Measurements from ENCODE around the gene PRKAR2B. TPM values are rescaled to one million over a fixed set of nuclear protein-coding genes. Genes with fewer than 3 reads are reported as not detected.

The PRKAR2B gene
- total and polyA plus RNA-seq, 2 of the 4 experiments (the other 2 are of a cell fraction), result 3.0 to 3.1 TPM

GRCh38 chr7:106994833-106995232, 49.7 kb upstream of the PRKAR2B start:
- no peak for ATAC-seq (ENCODE audit: low read depth)
- Histone ChIP-seq H3K27ac (ENCODE audit: insufficient read depth, low read length) (no peak overlapping the region), H3K56ac (ENCODE audit: extremely low read depth, insufficient read depth, low read length) (no peak overlapping the region), H3K14ac (replicated peaks; ENCODE audit: low read depth, low read length) (no peak overlapping the region), H2AK5ac (ENCODE audit: low read depth, low read length) (no peak overlapping the region), H3K9me3 (ENCODE audit: control insufficient read depth, insufficient read depth, low read length) (no peaks in the 10 kb centered on the region), H2BK5ac (ENCODE audit: low read depth, low read length, poor library complexity, severe bottlenecking) (no peak overlapping the region), H3K4me2 (ENCODE audit: low read depth, low read length) (no peak overlapping the region), H2BK120ac (ENCODE audit: low read depth, low read length) (no peak overlapping the region), H4K20me1 (ENCODE audit: insufficient read depth, low read length) (no peaks in the 10 kb centered on the region), H2AFZ (replicated peaks; ENCODE audit: low read length, poor library complexity) (no peak overlapping the region), H3K36me3 (ENCODE audit: control insufficient read depth, insufficient read depth, low read length) (no peaks in the 10 kb centered on the region), H3K4ac (ENCODE audit: low read depth, low read length) (no peak overlapping the region), H2BK15ac (ENCODE audit: low read depth, low read length) (no peak overlapping the region), H3K18ac (ENCODE audit: low read depth, low read length) (no peak overlapping the region), H3K9ac (ENCODE audit: low read depth, low read length) (no peak overlapping the region), H4K5ac (ENCODE audit: low read depth, low read length) (no peak overlapping the region), H3K79me1 (ENCODE audit: low read depth in 1 of 2, low read length in 2 of 2) (no peaks in the 10 kb centered on the region), H3K9me1 (ENCODE audit: insufficient read depth, low read length) (no peaks in the 10 kb centered on the region), H2AK9ac (replicated peaks; ENCODE audit: low read depth, low read length, poor library complexity) (no peak overlapping the region), H3K27me3 (ENCODE audit: control insufficient read depth, insufficient read depth, low read length) (peaks cover 2% of the 10 kb centered on the region; the same call in 1 of the 2 replicates), H3K23ac (ENCODE audit: low read depth, low read length) (no peak overlapping the region), H4K8ac (ENCODE audit: low read depth in 2 of 2, low read length in 2 of 2) (no peak overlapping the region), H3K4me3 (ENCODE audit: insufficient read depth, low read depth, low read length) (no peak overlapping the region), H3K4me1 (ENCODE audit: control insufficient read depth, insufficient read depth, low read length) (no peaks in the 10 kb centered on the region), H2BK20ac (ENCODE audit: low read depth, low read length) (no peak overlapping the region), H4K91ac (ENCODE audit: insufficient read depth, low read depth, low read length) (no peak overlapping the region)
- WGBS, 2 experiments (ENCODE audit: extremely low coverage in 2 of 2, insufficient read length in 1 of 2), result no CpG with 5 or more reads among the region's 7 CpGs
- DNase-seq, result no peak
- in situ Hi-C loops (cut with MboI; ENCODE audit: low sequenced_read_pairs), result no loop called here
- ChIA-PET POLR2A (ENCODE audit: unreplicated experiment) (no interaction called here), CTCF (no interaction called here)
- intact Hi-C loops (cut with micrococcal nuclease), result loop anchor here (1.0 kb wide), 1 partner anchor 20 kb away; no protein-coding TSS in a partner anchor
- dilution Hi-C loops (cut with HindIII; ENCODE audit: low sequenced_read_pairs, unreplicated experiment), result no loop called here
- TF ChIP-seq USF2 (IDR thresholded peaks at IDR 0.05; ENCODE audit: low read depth, low read length) (no peak), RAD21 (IDR thresholded peaks at IDR 0.05; ENCODE audit: low read length) (no peak)
- no TSS peak for BruUV-seq (replicated peaks)

All from IMR-90 (cell line).